ENCODE measurements around the gene PDHX.

GRCh38 chr11:35038211-35038928 lies 122.0 kb downstream of the PDHX start:
- TF ChIP-seq POLR2A (IDR thresholded peaks at IDR 0.05) (no peak), CTCF (IDR thresholded peaks at IDR 0.05) (no peak)

Measured in heart left ventricle (tissue), 13 donors.